CD4-positive, alpha-beta T cell treated with Interleukin-4 for 4 hours (primary cell): ENCODE results near the gene DLX4.

Experiments
- DNase-seq: peaks from one replicate; pipeline ENCODE4 v3.0.0-alpha.2; 2020

Gene DLX4

DNA sequence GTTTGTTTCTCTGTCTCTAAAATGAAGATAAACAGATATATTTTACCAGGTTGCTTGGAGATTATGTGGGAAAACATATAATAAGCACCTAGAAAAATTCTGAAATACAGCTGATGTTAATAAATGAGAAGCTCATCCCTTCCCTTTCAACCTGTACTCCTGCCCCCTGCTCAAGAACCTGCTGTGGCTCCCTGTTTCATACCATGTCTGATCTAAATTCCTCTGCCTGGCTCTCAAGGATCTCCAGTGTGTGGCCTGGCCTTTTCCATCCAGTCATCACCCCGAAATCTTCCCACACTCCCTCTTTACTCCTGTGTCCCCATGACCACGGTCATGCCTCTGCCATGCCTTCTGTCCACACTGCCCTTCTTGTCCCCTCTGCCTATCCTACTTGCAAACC, 19.4 kb upstream of the DLX4 start:
- no peak for DNase-seq

DNA sequence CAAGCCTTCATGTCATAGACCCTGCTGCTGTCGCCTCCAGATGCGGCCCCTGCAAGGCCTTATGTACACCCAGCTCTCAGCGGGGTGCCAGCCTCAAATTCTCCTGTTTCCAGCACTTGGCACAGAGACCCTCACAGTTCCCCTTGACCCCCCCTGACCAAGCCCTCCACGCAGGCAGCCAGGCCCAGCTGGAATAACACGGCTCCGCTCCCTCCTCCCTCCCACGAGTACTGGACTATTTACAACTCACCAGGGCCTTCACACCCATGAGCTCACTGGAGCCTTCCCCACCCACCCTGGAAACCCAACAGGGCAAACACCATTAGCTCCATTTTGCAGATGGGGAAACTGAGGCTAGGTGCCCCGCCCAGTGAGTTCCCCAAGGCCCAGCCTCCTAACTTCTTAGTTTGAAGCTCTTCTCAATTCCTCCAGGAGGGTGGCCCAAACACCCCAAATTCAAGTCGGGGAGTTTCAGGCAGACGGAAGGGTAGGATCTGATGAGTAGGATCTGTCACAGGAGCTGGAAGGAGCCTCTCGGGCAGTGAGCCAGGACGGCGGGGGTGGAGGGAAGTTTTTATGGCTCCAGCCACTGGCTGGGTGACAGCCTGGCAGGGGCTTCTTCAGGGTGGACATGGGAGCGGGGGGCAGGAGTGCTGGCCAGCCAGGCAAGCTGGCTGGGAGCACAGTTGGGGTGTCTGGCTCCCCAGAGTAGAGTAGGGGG, 17.5 kb upstream of the DLX4 start:
- no peak for DNase-seq

DNA sequence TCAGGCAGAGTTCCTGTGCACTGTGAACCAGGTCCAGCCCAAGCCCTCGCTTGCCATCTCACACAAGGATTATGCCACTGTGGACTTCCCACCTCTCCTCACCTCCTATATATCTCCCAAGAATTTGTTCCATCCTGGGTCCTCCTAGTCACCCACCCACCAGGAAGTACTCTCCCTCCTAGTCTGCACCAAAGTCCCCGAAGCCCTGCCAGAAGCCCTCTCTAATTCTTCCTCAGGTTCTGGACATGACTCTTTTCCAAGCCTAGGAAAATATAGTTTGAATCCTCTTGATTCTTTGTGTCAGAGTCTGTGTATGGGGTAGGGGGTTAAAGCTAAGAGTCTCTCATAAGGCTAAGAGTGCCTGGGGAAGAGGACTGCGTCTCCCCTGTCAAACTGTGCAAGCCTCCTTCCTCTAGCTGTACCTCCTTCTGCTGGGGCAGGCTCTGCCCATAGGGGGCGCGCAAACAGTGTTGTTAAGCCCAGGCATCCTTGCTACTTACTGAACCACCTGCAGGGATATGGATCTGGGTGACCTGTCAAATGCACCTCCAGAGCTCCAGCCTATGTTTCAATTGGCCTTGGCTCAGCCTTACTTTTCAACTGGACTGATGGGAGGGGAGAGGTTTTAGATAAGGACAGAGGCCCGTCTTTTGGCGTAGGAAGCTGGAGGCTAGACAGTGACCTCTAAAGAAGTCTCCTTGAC, 16.6 kb upstream of the DLX4 start:
- peak; percentile 71 for DNase-seq

DNA sequence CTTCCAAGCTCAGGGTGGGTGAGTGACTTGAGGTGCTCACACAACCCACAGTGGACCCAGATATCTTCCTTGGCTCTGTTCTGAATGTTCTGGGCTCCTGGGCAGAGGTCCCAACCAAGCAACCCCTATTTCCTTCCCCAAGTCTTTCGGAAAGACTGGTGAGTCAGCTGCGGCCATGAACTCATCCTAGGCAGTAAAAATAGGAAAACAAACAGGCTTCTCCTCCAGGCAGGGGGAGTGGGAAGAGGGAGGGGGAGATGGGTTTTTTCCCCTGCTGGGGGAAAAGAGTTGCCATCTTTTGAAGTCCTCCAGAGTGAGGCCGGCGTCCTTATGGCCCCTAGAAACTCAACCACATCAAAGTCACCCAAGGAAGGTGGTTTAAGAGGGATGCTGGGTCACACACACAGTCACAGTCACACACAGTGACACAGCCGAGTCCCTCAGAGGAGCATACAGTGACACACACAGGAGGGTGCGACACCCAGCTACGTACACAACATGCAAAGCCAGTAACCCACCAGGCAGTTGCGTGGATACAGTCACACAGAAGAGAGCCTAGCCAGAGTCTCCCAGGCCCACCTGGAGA, 16.0 kb upstream of the DLX4 start:
- DNase-seq = no peak

DNA sequence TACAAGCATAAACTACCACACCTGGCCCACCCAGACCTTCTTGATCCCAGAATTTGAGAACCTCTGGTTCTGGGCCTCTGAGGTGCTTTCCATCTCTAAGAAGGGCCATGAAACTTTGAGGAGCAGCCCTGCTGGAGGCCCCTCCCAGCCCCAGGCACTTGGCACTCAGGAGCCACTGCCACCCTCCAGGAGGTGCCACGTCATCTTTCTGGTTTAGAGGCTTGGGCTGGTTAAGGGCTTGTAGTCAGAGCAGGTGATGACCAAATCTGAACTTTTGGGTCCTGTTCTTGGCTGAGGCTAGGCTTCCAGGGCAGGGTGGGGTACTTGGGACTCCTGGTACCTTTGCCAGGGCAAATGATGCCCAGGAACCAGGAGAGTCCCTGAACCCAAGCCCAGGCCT, 13.8 kb upstream of the DLX4 start:
- no peak for DNase-seq

DNA sequence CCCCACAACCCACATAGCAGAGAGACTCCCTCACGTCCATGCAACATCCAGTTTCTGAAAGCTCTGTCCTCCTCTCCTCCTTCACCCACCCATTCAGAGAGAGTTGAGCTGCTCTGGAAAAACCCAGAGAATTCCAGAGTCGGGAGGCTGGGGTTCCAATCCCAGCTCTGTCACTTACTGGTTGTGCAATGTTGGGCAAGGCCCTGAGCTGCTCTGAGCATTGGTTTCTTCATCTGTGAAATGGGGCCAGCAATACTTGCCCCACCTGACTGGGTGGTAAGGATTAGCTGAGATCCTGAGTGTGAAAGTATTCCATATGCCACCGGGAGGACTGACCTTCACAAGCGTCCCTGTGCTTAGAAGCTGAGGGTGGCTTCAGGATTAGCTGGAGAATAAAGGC, 12.2 kb upstream of the DLX4 start:
- no peak for DNase-seq

DNA sequence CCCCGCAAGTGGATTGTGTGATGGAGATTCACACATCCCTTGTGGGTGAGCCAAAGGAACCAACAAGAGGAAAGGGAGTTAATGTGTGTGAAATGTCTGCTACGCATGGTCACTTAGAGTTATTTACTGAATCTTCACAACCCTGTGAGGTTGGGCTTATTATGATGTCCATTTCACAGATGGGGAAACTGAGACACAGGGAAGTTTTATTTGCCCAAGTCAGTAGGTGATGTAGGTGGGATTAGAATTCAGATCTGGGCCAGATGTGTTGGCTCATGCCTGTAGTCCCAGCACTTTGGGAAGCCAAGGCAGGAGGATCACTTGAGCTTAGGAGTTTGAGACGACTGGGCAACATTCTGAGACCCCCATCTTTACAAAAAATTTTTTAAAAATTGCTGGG, 11.6 kb upstream of the DLX4 start:
- no peak for DNase-seq

DNA sequence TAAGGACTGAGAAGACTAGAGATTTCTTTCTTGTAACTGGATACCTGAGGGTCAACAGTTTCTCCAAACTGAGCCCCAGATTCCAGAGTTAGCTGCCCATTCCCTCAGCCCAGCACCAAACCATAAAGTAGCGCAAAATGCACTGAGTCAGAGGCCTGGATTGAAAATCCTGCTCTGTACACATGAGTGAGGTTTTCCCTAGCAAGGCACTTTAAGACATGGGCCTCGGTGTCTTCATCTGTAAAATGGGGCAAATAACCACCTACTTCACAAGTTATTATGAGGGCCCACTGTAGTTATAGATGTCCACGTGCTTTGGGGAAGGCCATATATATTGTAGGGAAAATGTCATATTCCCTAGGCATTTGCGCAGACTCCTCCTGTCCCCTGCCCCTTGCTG, 10.3 kb upstream of the DLX4 start:
- DNase-seq = no peak

DNA sequence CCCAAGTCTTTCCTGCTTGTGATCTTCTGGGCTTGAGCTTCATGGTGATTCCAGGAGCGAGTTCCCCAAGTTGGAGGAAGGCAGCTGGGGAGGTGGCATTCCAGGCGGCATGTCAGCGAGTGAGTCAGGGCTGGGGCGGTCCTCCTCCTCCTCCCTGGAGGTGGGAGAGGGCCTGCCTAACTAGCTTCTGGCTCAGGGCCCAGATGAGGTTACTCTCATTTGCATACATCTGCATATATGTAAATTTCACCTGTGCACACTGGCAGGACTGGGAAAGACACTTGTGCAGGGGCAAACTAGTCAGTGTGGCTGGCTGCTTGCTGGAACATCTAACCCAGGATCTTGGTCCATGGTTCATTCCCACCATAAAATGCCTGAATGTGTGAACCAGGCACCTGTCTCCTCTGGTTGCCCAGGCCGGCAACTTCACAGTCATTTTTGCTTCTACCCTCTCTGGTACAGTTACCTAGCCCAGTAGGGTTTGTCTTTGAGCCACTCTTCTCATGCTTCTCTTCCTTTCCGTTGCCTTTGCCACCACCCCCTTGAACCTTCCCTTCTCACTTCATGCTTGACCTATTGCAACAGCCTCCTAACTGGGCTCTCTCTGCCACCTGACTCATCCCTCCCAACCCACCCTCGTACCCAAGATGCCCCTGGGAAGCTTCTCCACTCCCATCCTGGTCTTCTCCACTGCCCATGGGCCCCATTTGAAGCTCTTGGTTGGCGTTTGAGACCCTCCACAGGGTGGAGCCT, 9.6 kb upstream of the DLX4 start:
- DNase-seq = no peak

DNA sequence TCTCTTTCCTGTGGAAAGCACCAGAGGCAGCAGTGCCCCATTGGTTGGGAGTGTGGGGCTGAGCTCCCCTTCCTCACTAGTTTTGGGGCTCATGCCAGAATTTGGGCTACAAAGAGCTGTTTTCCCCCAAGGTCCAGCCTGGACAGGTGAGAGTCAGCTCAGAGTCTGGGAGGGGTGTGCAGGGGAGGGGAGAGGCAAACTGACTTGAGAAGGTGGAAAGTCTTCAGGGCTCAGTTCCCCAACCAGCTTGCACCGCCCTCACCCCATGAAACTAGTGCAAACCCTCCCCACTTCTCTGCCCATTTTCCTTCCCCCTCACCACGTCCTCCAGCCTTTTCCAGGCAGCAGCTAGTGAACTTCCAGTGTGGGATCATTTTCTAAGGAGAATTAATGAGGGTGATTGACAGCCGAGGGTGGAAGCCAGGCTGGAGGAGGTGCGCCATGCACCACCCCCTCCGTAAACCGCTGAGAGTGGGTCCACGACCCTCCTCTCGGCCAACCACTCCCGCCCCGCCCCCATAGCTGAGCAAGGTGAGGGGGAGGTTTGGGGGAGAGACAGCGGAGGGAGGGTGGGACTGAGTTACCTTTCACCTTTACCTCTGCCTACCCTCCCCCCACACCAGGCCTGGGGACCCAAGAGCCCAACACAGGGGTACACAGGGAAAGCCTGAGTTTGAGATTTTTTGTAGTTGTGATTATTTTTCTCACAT, 6.2 kb upstream of the DLX4 start:
- DNase-seq = no peak

DNA sequence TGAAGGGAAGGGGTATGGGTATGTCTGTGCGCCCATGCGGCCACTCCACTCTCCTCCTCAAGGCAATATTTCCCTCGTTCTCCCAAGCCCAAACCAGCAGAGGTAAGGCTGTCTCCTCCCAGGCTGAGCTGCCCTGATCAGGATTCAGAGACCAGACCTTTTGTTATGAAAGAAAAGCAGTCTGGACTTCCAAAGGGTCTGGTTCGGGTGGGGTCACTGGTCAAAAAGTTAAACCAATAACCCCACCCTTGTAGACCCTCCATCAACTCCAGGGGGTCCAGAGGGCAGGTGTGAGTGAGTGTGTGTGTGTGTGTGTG, 5.7 kb upstream of the DLX4 start:
- no peak for DNase-seq

DNA sequence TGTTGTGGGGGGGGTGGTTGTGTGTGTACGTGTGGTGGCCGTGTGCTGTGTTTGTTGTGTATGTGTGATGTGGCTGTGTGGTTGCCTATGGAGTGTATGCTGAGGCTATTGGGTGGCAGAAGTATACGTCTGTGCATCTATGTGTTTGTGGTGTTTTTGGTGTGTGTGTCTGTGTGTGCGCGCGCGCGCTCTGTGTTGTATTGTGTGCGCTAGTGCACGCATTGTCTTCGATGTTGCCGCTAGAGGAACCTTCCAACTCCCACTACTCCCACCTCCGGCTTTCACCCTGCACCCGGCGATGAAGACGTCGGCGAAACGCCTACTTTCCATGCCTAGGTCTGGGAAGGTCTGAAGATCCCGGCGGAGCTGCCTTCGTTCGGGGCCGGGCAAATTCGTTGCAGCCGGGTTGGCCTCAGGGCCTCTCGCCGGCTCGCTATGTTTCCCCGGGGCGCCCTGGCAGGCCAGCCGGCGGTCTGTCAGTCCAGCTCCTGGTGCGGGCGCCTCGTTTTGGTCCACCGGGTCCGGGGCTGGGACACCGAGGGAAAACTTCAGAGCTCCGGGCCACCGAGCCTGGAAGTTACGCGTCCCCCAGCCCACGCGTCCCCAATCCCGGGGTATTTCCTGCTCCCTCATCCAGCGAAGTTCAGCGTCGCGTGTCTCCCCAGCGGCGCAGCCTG, 5.2 kb upstream of the DLX4 start:
- no peak for DNase-seq

DNA sequence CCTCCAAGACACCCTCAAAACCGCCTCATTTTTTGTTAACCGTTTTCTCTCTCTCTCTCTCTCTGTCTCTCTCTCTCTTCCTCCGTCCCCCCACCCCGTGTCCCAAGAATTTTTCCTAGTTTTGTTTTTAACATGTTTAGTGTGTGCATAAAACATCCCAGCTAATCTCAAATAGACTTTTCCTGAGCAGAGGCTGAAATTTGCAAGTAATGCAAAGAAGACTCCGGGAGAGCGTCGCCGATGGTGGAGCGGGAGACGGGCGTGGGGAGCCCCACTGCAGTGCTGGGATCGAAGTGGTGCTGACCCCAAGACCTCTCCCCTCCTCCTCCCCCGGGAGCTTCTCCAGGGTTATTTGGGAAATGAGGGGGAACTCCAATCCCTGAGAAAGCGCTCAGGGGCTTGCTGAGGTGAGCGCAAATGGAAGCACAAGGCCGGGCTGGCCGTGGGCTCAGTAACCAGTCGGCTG, 4.7 kb upstream of the DLX4 start:
- DNase-seq = no peak

DNA sequence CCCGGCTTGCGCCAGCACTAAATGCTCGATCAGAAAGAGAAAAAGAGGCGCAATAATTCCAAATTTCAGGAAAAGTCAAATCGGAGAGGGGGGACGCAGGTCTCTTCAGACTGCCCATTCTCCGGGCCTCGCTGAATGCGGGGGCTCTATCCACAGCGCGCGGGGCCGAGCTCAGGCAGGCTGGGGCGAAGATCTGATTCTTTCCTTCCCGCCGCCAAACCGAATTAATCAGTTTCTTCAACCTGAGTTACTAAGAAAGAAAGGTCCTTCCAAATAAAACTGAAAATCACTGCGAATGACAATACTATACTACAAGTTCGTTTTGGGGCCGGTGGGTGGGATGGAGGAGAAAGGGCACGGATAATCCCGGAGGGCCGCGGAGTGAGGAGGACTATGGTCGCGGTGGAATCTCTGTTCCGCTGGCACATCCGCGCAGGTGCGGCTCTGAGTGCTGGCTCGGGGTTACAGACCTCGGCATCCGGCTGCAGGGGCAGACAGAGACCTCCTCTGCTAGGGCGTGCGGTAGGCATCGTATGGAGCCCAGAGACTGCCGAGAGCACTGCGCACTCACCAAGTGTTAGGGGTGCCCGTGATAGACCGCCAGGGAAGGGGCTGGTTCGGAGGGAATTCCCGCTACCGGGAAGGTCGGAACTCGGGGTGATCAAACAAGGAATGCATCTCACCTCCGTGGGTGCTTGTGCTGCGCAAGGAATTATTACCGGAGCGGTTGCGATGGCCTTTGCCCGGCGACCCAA, 4.0 kb upstream of the DLX4 start:
- peak; percentile 24 for DNase-seq

DNA sequence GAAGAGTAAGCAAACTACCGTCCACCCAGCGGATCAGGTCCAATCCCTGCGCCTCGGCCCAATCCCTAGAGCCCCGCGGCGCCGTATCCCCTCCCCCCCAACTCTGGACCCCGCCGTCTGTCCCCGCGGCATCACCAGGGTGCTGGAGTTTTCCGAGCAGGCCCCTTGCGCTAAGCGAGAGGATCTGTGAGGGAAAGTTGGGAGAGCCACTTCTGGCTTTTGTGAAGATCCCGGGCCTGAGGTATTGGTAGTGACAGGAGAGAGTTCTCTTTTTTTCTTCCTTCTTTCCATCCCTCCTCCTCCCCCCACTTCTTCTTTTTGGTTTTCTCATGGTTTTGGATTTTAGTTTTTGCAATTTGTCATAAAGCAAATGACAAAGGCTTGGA, 3.5 kb upstream of the DLX4 start:
- DNase-seq = no peak

DNA sequence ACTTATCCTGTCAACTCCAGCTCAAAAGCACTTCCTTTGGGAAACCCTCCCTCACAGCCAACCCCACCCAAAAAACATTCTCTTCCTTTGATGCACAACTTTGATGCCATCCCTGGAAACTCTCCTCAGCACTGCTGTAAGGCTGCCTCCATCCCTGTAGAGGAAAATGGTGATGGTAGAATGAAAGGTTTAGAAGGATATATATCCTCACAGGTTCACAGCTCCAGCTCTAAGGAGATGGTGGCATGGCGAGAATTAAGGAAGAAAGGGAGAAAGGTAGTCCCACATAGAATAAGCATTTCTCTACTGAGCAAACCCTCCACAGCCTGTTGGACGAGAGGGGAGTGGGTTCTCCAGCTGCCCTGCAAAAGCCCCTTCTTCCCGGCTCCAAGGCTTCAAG, 2.2 kb upstream of the DLX4 start:
- DNase-seq = no peak

DNA sequence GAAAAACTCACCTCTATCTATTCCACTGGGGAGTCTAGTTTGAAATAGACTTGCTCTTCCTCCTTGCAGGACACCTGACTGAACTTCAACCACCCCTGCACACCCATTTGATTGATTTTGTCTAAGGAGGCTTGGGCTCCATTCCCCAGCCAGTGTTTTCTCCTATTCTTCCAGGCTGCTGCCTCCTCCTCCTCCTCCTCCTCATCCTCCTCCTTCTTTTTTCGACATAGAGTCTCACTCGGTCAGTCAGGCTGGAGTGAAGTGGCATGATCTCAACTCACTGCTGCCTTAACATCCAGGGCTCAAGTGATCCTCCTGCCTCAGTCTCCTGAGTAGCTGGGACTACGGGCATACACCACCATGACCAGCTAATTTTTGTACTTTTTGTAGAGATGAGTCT, 1.8 kb upstream of the DLX4 start:
- DNase-seq = no peak

DNA sequence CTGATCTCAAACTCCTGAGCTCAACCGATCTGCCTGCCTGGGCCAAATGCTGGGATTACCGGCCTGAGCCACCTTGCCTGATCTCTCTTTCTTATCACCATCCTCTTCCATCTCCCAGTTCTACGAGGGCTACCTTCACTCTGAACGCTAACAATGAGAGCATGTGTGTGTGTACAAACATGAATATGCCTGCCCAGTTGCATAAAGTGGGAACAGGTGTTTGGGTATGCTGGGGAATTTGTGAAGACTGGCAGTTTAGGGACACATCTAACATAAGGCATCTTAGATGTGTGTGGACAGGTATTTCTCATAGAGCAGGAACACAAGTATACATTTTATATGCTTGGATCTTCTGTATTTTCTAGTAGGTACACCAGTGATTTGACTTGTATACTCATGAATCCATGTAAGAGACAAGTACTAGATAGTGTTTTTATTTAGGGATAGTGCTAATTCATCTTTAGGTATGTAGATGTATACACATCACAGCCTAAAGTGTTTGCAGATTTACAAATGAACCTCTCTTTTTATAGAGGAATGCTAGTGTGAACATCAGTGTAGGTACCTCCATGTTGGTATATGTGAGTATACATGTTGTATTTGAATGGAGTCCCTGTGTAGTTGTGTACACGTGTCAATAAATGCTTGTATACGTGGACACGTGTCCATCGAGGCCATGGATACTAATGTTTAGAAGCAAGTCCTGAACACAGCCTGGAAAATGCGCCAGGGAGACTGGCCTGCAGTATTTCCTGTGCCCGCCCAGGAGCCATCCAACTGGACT, 1.2 kb upstream of the DLX4 start:
- DNase-seq = no peak

DNA sequence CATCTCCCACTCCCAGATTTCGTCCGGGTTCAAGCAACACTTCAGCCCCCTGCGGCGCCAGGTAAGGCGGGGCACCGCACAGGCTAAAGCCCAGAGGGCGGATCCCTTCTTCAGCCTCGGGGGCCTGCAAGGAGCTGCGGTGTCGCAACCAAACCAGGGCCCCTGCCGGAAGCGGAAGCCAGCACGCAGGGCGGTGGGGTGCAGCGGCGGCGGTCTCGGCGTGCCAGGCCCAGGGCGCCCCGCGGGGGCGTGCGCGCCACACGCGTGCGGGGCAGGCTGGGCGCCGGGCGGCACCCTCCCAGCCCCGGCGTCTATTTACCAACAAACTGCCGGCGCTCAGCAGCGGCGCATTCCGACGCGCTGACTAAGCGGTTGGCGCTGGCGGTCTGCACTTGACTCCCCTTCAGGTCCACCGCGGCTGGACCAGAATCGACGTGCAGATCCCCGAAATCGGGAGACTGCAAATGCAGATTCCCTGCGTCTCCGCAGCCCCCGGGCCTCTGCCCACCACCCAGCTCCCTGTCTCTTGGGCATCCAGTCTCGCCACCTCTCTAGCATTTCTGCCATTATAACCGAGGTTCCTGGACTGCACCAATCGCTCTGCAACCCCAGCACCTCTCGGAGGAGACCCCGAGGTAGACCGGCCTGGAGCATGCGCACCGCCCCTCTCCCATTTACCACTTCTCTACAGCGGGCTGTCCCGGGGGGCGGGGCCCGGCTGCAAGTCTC, 421 bp upstream of the DLX4 start:
- DNase-seq = peak; percentile 46

DNA sequence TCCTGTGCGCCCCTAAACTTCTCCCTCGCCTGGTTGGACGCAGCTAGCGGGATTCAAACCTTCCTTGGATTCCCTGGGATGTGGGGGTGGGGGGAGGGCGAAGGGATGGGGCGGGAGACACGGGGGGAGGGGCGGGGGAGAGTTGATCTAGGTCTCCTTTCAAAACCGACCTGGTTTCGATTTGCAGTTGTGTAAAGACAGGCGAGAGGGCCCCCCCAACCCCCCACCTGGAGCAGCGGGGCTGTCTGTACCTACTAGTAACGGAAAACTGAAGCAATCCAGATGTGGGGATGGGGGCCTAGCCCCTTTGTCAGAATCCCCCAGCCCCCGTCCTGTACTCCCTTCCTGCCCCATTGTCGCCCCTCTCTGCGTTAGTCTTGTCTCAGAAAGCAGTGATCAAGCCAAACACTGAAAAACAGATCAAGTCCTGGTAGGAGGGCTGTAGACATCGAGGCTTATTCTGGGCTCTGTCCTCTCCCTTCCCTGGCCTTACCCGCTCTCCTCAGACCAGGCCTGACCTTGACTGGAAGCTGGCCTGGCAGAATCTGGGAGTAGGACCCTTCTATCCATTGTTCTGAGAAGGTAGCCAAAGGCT, 902 bp downstream of the DLX4 start:
- DNase-seq = no peak
